NCI-H446 treated with DMSO at 0.1 percent for 48 hours (cell line): ENCODE data around the gene LATS2.
"Not testable (repeated sequence)": the region's sequence is repeated elsewhere in the genome, so short reads cannot be mapped to it uniquely, and the experiment has no call there.

Experiments used
- DNase-seq: peaks from one replicate; lab custom pipeline; 2025; lab: John Stamatoyannopoulos, UW

The LATS2 gene

DNA sequence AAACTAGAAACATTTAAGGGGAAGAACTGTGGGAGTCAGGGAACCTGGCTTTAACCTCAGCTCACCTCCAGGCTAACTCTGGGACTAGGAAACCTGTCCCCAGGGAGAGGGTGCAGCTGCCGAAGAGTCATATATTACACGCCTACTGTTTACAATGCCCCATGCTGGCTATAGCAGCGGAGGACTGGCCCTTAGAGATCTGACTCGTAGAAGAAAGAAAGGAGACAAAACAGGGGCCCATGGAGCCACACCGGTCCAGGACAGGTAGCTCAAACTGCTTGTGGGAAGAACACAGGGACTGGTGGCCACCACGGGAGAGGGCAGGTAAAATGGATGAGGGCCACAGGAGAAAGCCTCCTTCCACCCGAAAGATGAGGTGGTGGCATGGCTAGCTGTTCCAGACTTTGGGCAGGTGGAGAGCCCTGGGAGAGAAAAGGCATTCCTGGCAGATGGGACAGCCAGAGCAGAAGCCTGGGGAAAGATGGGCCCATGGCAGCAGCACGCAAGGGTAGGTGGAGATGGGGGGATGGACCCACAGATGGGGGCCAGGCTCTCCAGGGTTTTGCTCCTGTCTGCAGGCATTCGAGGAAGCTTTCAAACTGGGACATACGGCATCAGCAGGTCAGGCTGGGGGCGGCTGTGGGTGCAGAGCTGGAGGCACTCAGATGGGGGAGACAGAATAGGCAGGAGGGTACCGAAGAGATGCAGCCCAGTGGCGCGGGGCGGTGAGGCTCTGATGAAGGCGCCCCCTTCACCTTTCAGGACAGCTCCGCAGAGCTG is 69.5 kb downstream of the LATS2 start:
- no peak for DNase-seq

DNA sequence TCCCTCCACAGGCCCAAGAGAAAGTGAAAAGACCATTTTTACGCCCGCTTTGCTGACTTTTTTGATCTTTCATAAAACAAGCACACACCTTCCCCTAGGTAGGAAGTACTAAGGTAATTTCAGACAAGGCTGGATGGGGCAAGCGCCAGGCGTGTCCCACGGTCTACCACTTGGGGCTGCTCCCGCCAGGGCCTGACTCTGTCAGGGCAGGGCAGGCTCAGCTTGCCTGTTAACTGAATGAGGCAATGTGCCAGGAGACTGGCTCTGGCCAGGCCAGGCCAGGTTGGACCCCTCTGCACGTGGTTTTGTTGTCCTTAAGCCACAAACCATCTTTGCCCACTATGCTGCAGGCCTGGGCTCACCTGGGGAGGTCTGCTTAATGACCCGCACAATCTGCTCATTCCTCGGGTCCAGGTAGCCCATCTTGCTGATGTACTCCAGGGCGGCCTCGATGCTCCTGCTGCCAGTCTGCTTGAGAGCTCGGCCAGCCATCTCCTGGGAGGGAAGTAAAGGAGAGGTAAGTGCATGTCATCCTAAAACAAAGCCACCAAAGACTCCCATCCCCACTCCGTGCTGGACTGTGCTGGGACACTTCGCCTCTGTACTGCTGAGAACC is 70.4 kb downstream of the LATS2 start:
- no peak for DNase-seq

- DNase-seq = no peak
Measured at GRCh38 chr13:20989656-20990321, 71.6 kb downstream of the LATS2 start.

- no peak for DNase-seq
Measured at GRCh38 chr13:20988909-20989655, 72.3 kb downstream of the LATS2 start.

GRCh38 chr13:20988033-20988908 is 73.1 kb downstream of the LATS2 start:
- DNase-seq = no peak

DNA sequence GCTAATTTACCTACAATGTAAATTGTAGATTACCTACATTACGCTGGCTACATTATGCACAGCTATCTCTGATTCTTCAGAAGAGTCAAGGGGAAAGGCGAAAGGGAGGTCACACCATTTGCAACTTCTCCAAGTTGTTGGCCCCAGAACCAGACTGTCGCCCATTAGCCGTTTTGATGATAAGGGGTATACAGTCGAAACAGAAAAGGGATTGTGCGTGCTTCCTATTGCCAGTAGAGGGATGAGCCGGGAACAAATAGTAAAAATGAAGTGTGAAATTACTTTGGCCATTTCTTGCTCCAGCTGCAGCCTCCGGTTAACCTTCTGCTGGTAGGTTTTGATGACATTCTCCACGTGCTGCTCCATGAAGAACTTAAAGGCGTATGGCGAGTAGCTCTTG is 73.8 kb downstream of the LATS2 start:
- no peak for DNase-seq

GRCh38 chr13:20984879-20985278 is 76.5 kb downstream of the LATS2 start:
- DNase-seq = no peak

DNA sequence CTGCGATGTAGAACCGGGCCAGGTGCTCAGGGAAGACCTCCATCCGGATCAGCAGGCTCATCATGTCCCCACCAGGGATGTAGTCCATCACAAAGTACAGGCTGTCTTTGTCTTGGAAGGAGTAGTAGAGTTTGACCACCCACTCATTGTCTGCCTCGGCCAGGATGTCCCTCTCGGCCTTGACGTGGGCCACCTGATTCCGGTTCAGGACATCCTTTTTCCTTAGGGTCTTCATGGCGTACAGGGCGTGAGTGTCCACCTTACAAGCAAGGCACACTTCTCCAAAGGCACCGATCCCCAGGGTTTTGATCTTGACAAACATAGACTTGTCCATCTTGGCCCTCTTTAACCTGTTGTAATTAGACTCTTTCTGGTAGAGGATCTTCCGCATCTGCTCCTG is 78.0 kb downstream of the LATS2 start:
- no peak for DNase-seq

DNA sequence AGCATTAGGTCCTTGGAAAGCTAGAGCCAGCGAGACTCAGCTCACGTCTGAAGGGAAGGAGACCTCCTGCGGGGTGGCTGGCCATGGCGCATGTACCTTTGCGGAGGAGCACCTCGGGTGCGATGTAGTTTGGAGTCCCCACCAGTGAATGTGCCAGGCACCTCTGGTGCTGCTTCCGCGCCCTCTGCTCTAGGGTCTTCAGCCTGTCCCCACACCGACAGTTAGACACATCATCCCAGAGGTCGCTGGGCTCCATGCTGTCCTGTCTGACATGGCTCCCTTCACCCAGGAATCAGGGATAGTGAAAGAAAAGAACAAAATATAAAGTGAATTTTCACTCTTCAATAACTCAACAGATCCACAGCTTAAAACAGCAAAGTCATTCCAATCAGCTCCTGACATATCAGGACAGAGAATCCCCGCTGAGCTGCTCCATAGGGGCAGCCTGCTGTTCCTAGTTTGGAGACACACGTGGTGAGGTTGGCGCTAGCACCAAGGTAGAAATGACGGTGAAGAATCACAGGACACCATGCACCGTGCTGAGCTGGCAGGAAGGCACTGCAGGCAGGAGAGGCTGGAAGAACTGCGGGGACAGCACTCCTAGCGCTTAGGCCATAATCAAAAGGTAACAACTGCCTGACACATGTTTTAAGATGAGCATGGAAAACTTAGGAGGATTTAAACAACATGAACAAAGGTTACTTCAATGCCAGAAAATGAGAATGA is 79.9 kb downstream of the LATS2 start:
- no peak for DNase-seq

GRCh38 chr13:20980899-20981298 is 80.5 kb downstream of the LATS2 start:
- DNase-seq = no peak

DNA sequence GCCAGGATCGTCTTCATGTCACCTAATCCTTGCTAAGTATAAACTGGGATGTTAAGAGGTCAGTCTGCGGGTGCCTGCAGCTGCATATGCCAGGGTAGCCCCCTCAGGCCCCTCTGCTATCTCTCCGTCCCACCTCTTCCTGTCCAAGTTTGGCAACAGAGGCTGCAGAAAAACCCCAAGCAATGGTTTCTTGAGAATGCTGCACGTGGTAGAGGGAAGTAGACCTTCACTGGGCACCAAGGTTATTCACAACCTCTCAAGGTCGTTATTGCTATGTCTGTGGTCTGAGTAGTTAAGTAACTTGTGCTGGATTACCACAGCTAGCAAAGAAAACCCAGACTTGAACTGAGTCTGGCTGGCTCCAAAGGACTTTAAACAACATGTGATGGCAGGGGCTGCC is 81.0 kb downstream of the LATS2 start:
- no peak for DNase-seq

DNA sequence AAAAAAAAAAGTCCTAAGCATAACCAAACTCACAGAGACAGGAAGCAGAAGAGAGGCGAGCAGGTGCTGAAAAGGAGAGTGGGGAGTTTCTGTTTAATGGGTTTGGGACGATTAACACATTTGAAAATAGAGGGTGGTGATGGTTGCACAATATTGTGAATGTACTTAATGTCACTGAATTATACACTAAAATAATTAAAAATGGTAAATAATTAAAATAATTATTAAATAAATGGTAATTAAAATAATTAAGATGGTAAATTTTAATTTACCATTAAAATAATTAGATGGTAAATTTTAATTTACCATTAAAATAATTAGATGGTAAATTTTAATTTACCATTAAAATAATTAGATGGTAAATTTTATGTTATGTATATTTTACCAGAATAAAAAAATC is 84.0 kb downstream of the LATS2 start:
- DNase-seq = no peak

DNA sequence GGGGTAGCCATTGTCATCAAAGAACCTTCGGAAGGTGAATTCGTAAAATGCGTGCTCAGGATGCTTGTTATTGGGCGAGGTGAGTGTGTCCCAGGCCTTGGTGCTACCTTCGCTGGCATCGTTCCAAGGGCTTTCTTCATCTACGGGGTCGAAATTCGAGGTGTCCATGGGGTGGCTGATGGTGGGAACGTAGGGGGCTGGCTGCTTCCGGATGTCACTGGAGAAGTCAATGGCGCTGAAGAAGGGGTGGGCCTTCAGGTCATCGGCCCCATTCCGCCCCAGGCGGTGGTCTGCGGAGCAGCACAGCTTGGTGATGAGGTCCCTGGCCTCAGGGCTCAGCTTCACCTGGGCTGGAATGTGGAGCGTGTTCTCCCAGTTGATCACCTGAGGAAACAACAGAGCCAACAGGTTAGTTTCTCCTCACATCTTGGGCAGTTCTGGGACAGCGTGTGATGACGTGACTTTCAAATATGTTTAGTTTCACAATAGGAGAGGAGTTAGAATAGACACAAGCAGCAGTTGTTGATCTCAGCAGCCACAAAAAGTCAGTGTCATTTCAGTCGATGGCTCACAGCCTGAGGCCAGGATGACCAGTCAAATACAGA is 86.3 kb downstream of the LATS2 start:
- no peak for DNase-seq

DNA sequence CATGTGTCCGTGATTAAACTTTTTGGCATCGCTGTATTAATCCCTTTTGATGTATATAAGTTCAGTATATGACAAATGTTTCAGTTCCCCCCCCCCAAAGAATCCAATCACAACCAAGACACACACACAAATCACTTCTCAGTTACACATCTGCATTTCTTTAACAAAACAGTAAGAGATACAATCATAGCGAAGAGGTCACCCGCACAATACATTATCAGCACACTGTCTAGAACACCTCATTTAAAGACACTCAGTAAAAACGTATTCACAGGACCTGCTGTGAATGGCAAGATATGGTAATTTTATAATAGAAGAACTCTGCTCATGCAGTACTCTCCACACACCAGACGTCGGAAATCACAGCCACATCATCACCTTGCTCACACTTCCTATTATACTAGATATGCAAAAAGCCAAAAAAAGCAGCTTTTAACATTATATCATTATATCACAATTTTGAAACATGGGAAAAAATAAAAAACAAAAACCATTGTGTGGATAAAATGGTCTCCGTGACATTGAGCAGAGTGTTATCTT is 87.4 kb downstream of the LATS2 start:
- no peak for DNase-seq

DNA sequence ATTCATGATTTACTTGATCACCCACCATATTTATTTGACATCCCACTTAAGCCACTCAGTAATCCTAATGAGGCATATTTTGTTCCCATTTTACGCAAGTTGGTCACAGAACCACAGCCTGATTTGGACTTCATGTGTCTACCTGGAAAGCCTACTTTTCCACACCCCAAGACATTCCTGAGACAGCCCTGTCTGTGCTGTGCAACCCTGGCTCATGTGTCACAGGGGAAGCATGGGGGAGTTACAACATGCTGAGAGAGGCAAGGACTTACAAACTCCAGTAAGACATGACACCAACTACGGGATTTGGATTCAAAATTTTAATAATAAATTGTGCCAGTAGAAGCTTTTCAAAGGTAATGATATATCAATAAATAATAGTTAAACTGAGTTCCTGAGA is 88.7 kb downstream of the LATS2 start:
- DNase-seq = no peak

DNA sequence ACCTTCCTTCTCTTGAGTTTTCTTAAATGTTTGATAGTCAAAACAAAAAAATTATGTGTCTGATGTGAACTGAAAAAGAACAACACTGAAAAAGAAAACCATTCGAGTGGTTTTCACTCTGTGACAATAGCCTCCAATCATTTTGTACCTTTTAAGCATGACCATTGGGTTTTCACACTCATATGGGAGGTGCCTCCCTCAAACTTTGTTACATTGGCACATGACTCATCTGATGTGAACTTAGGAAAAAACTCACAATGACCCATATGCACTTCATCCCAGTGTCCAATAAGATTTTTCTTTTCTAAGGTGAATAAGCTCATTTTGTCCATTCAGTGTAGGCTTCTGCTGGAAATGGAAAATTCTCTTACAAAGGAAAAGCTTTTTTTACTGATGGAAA is 92.2 kb downstream of the LATS2 start:
- no peak for DNase-seq

DNA sequence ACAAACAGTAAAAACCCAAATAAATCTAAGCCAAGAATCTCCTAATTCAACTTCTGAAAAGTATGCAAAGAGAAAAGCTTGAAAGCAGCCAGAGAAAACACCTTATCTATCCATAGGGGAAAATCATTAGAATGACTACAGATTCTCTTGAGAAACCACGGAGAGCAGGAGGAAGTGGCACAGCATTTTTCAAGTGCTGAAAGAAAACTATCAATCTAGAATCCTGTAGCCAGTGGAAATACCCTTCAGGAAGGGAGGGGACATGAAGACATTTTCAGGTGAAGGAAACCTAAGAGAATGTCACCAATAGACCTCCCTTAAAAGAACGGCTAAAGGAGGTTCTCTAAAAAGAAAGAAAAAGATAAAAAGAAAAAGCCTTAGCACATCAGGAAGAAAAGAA is 92.6 kb downstream of the LATS2 start:
- DNase-seq = no peak

DNA sequence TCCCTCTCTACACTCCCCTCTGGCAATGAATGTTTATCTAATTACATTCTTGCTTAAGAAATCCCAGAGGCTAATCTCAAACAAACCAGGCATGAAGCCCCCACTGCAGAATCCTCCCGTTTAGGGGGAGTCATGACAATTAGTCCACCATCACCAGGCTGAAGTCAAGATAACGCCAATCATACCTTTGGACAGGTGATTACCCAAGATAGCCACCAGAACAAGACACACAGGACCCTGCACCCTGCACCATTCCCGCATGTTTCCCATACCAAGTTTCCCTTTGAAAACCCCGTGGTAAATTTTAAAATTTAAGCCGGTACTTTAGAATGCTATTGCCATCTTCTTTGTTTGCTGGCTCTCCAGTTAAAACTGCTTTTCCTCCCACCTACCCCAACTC is 94.0 kb downstream of the LATS2 start:
- DNase-seq = no peak

- DNase-seq = no peak
Measured at GRCh38 chr13:20964904-20965303, 96.5 kb downstream of the LATS2 start.

DNA sequence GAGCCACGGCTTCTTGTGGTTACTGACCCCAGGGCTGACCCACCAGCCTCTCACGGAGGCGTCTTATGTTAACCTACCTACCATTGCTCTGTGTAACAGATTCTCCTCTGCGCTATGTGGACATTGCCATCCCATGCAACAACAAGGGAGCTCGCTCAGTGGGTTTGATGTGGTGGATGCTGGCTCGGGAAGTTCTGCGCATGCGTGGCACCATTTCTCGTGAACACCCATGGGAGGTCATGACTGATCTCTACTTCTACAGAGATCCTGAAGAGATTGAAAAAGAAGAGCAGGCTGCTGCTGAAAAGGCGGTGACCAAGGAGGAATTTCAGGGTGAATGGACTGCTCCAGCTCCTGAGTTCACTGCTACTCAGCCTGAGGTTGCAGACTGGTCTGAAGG is 99.7 kb downstream of the LATS2 start:
- not testable (repeated sequence) for DNase-seq
